NCI-H1092 treated with DMSO at 0.1 percent for 48 hours (cell line): ENCODE results near the gene RAP1GAP.

Source experiments
- DNase-seq: peaks from one replicate; lab custom pipeline; 2025; lab: John Stamatoyannopoulos, UW

Gene RAP1GAP

DNA sequence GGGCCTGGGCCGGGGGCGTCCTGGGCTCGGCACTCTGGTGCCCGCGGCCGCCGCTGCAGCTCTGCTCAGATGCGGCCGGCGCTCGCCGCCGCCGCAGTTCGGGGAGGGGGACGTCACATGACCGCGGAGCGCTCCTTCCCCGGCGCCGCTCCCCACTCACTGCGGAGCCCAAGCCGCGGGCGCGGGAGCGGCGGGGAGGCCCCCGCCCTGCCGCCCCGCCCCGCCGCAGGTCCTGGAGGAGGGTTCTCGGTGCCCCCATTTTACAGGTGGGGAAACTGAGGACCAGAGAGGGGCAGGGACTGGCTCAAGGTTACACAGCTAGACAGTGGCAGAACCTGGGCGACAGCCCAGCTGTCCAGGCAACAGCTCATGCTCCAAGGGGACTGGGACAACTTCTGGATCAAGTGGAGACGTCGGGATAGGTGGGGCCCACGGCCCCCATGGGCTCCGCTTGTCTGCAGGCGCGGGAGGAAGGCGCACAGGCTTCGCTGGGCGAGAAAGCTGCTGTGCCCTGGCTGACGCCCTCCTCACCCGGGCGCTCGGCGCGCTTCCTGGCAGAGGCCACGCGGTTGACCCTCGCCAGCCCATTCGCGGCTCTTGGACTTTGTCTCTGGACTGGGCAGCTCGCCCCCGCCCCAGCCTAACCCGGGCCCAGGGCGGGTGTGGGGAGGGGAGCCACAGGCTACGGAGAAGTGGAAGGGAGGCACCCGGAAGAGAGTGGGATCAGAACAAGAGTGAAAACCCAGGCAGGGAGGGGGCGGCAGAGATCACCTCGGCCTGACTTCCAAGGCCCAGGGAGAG lies at the start of gene RAP1GAP:
TSS of gene RAP1GAP (minus strand) at position 100 of the 801 bp plus-strand sequence. CDS start 49,325 bp downstream, outside the sequence.
- peak; percentile 59 for DNase-seq

DNA sequence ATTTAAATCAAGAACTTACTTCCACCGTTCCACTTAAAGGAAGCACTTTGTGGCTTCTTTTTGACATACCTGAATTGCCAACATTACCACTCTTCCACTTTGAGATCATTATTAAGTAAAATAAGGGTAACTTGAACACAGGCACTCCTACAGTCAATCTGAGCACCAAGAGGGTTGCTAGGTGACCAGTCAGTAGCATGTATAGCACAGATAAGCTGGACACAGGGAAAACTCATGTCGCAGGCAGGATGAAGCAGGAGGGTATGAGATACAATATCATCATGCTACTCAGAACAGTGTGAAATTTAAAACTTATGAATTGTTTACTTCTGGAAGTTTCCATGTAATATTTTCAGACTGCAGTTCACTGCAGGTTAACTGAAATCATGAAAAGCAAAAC lies 47.0 kb upstream of the RAP1GAP start:
- no peak for DNase-seq

GRCh38 chr1:21707891-21708290 lies 38.7 kb upstream of the RAP1GAP start:
- DNase-seq, result no peak

DNA sequence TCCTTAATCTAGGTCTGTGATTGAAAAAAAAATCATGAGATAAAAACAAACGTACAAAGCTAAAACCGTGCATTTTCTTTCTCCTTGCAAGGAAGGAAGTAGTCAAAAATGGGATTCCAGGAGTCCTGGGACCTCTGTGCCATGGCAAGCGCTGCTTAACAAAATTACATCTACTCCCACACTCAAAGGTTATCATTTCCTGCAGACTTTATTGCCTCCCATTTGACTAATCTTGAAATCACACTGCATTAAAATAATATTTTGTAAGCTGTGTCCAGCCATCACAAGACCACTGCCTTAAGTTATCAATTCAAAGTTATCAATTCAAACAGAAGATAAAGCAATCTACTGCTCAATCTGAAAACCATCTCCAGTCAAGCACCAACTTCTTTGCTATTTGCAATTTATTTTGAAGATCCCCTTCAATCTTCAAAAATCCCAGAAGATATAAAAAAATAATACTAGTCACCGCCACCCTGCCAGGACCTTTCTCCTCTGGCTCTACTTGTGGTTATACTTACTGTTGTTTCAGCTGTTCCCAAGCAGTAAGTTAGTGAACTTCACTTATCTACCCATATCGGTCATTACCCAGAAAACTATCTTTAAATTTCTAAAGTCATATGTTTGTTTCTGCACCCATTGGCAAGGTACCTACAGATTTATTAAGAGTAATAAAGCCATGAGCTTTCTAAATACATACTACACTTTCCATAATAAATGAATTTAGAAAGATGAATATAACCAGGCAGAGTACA lies 38.1 kb upstream of the RAP1GAP start:
- no peak for DNase-seq

GRCh38 chr1:21706151-21706835 lies 37.1 kb upstream of the RAP1GAP start:
- no peak for DNase-seq

- DNase-seq, result no peak
Observed at GRCh38 chr1:21705303-21705980, 36.3 kb upstream of the RAP1GAP start.

GRCh38 chr1:21704145-21704544 lies 35.0 kb upstream of the RAP1GAP start:
- no peak for DNase-seq

DNA sequence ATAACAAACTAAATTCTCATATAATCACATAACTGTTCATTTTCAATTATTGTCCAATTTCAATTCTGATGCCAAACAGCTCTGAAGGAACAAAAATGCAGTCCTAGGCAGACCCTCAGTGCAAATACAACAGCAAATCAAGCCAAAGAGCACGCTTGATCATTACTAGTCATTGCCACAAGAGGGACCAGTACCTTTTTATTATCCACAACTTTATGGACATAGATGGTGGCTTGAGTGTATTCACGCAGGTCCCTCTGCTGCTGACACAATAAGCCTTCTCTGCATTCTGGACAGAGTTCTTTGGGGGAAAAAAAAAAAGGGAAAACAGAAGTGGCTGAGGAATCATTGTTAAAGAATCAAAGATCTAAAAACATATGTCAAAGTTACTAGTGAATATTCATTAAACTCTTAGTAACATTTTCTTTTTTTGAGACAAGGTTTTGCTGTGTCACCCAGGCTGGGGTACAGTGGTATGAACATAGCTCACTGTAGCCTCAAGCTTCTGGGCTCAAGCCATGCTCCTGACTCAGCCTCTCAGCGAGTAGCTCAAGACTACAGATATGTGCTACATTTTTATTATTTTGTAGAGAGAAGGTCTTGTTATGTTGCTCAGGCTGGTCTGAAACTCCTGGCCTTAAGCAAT lies 34.3 kb upstream of the RAP1GAP start:
- DNase-seq, result peak; percentile 29

DNA sequence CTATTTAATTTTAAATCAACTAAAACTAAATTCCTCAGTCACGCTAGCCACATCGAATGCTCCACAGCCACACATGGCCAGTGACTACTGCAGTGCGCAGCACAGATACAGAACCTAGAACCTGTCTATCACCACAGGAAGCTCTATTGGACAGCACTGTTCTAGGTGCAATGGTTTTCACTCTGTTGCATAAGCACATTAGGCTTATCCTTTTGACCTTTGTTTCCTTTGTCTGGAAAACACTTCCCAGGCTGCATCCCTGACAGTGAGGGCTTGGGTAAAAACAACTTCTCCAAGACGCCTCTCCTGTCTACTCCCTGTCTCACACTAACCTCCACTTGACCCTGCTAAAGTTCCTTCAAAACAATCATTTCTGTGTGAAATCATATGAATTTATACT lies 33.6 kb upstream of the RAP1GAP start:
- DNase-seq, result no peak

DNA sequence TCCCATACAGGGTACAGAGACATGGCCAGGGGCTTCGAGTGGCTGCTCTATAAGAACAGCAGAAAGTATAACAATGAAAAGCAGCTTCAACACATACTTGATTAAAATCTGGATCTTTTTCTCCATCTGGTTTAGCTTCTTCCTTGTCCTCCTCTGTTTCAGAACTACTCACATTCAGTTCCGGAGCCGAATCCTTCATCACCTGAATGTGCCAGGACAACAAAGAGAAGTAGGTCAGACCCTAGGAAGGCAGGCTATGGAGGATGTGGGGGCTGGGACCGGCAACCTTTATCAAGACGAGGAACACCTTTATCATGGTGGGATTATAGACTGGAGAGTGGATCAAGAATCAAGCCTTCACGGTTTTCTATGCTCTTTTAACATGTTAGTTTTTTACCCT lies 32.2 kb upstream of the RAP1GAP start:
- DNase-seq, result no peak

GRCh38 chr1:21700094-21700493 lies 30.9 kb upstream of the RAP1GAP start:
- no peak for DNase-seq

GRCh38 chr1:21696931-21697330 lies 27.8 kb upstream of the RAP1GAP start:
- no peak for DNase-seq

DNA sequence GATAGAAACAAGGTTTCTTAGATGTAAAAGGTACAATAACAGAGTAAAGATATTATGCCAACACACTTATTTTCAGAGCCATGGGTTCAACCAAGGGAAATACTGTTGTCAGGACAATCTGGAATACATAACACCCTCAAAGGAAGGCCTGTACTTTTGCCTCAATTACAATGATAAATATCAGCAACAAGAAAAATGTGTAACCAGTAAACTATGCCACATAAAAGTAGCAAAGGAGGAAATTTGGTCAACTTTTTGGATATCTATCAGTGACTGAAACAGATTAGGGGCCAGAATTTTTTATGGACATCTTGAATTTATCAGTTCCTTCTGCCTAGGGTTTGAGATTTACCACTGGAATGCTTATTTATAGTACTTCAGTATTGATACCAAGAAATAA lies 24.6 kb upstream of the RAP1GAP start:
- no peak for DNase-seq

GRCh38 chr1:21691739-21692138 lies 22.6 kb upstream of the RAP1GAP start:
- no peak for DNase-seq

DNA sequence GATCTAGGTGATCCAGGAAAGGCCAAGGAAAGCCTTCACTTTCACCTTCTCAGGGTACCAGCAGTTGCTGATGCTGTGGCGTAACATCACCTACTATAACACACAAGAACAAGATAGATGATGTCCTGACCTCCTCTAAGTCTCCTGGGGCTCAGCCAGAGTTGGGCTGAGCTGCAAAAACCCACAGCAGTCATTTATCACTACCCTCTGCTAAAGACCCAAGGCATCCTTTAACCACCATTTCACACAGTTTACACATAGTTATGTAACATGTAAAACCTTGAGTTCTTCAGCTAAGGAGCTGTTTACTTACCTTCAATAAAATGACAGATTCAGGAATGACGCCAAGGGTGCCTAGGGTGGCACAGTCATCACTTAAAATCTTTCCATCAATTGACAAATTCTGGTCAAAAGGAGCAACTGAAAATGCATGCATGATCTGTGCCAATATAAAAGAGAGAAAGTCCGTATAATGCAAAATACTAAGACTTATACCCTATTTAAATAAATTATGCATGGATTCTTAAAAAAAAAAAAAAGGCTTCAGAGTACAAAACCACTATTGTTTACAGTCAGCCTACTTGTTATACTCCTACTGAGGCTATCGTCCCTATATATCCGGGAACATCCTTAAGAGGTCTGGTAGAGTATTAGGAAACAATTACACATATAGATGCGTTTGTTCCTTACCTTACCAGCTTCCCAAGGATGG lies 20.7 kb upstream of the RAP1GAP start:
- DNase-seq, result no peak

DNA sequence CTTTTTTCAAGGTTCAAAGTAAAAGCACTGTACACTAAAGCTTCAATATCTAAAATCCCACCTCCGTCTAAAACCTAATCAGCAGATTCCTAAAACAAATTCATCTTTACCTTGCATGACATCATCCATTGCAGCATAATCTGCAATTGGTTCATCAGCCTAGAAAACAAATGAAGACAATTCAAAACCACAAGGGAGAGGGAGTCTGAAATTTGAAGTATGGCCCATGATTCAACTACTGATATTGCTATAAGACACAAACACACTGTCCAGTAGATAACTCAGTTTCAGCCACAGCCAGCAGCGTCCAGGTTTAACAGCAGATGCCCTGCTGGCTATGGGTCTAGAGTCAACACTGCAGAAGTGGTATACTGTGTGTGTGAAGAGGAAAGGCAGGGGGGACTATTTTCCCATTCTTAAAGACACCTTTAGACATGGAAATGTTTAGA lies 17.9 kb upstream of the RAP1GAP start:
- DNase-seq, result no peak

DNA sequence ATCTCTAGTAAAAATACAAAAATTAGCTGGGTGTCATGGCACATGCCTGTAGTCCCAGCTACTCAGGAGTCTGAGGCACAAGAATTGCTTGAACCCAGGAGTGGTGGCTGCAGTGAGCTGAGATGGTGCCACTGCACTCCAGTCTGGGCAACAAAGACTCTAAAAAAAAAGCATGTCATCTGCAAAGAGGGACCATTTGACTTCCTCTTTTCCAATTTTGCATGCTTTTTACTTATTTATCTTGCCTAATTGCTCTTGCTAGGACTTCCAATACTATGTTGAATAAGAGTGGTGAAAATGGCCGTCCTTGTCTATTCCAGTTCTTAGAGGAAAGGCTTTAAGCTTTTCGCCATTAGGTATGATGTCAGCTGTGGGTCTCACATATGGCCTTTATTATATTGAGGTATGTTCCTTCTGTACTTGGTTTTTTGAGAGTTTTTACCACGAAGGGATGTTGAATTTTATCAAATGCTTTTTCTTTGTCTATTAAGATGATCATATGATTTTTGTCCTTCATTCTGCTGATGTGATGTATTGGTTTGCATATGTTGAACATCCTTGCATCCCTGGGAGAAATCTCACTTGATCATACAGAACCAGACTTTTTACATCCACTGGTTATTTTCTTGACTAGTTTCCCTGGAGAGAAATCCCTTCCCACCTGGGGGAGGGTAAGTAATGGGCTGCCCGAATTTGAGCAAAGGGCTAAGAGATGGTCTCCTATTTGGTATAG lies 17.0 kb upstream of the RAP1GAP start:
- DNase-seq, result no peak

GRCh38 chr1:21681426-21681825 lies 12.3 kb upstream of the RAP1GAP start:
- DNase-seq, result no peak

- no peak for DNase-seq
Observed at GRCh38 chr1:21680918-21681317, 11.8 kb upstream of the RAP1GAP start.

DNA sequence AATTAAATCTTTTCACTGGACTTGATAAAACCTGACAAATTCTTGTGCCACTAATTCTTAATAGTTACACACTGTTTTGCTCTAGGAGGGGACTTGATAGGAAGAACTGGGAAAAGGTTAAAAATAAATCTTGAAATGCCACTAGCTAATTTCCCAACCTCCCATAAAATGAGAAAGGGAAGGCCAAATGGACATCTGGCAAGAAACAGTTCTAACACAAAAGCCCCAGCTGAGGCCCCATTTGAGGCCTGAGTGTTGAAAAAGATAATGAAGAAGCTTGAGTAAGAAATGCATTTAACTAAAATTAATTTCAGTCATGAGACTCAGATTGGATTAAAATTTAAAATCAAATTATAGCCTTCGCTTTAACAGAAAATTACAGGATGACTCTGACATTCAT lies 11.2 kb upstream of the RAP1GAP start:
- no peak for DNase-seq
